ENCODE results near the gene CHST6. TPM values are rescaled to one million over a fixed set of nuclear protein-coding genes. Genes with fewer than 3 reads are reported as not detected.
A peak's percentile ranks its signal among the peaks of the same experiment; 100 is the strongest.
"Not testable (repeated sequence)": the region's sequence is repeated elsewhere in the genome, so short reads cannot be mapped to it uniquely, and the experiment has no call there.

CHST6 gene
- total RNA-seq, 2 experiments from 2014 or later, result not detected

- H3K27me3 Mint-ChIP-seq (ENCODE audit: low read depth), result peaks cover 16% of the 10 kb centered on the region
- no peaks in the 10 kb centered on the region for H3K4me1 Mint-ChIP-seq (ENCODE audit: low read depth)
- CTCF ChIA-PET, result no interaction called here
- POLR2A ChIA-PET, result no interaction called here
- no peak overlapping the region for H3K27ac Mint-ChIP-seq
- no peaks in the 10 kb centered on the region for H3K9me3 Mint-ChIP-seq (ENCODE audit: insufficient read depth)
- no peaks in the 10 kb centered on the region for H3K36me3 Mint-ChIP-seq (ENCODE audit: low read depth)
- H3K4me3 Mint-ChIP-seq, result no peak overlapping the region
- ATAC-seq (no peak), DNase-seq (no peak)
Observed at GRCh38 chr16:75501359-75501758, 6.1 kb upstream of the CHST6 start.

DNA sequence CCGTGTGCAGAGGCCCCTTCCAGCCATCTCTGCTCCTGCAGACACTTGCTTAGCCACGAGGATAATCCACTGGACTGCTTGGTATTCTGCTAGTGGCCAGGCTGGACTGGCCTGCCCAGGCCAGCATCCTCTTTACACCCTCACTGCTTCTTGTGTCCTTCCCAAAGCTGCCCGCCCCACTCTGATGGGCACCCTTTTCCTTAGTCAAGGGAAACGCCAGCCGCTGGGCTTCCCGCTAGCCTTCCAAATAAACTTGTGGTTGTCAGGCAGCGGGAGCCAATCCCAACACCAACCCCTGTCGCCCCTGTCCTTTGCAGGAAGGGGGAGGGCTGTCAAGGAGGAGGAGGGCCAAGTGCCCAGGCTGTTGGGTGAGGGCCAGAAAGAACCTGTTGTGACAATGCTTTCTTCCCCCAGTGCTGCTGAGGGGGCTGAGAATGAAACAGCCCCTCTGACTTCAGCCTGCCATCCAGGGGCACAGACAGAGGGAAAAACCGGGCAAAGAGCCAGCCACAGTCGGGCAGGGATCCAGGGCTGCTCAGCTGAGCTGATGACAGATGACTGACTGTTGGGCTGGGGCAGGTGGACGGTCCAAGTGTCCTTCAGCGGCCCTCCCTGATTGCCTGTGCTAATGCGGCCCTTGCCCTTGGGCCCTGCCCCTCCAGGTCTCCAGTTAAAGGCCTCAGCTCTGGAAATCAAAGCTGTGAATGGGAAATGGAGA is 3.5 kb upstream of the CHST6 start:
- H3K27ac Mint-ChIP-seq, CTCF ChIA-PET, POLR2A ChIA-PET: not testable (repeated sequence)

GRCh38 chr16:75497558-75497957 is 2.3 kb upstream of the CHST6 start:
- Mint-ChIP-seq H3K27ac (no peak overlapping the region), H3K27me3 (ENCODE audit: low read depth) (peaks cover 24% of the 10 kb centered on the region), H3K9me3 (ENCODE audit: insufficient read depth) (no peaks in the 10 kb centered on the region), H3K4me3 (no peak overlapping the region), H3K4me1 (ENCODE audit: low read depth) (peaks cover 7% of the 10 kb centered on the region), H3K36me3 (ENCODE audit: low read depth) (no peaks in the 10 kb centered on the region)
- ChIA-PET CTCF (interaction anchor here (0.7 to 2.1 kb wide), 4 partner anchors 19 to 52 kb away, joined by 3 to 6 read pairs (median 4); no protein-coding TSS in a partner anchor), POLR2A (no interaction called here)
- DNase-seq (no peak), ATAC-seq (no peak)

More for the DNA sequence above, 3.5 kb upstream of the CHST6 start:
- ATAC-seq; H3K9me3 Mint-ChIP-seq (ENCODE audit: insufficient read depth); H3K36me3 Mint-ChIP-seq (ENCODE audit: low read depth); DNase-seq; H3K4me3 Mint-ChIP-seq; H3K4me1 Mint-ChIP-seq (ENCODE audit: low read depth): not testable (repeated sequence)
- peaks cover 21% of the 10 kb centered on the region for H3K27me3 Mint-ChIP-seq (ENCODE audit: low read depth)

GRCh38 chr16:75494661-75495075 is 573 bp downstream of the CHST6 start:
- no peak for DNase-seq
- ChIA-PET POLR2A (interaction anchor here (0.8 kb wide), 1 partner anchor 127 kb away, joined by 3 read pairs; no protein-coding TSS in a partner anchor), CTCF (interaction anchor here (1.1 to 2.2 kb wide), 3 partner anchors 22 to 29 kb away, joined by 3 to 14 read pairs (median 4); no protein-coding TSS in a partner anchor)
- H3K36me3 Mint-ChIP-seq (ENCODE audit: low read depth), result no peaks in the 10 kb centered on the region
- no peak overlapping the region for H3K27ac Mint-ChIP-seq
- no peaks in the 10 kb centered on the region for H3K9me3 Mint-ChIP-seq (ENCODE audit: insufficient read depth)
- H3K4me3 Mint-ChIP-seq, result peak overlapping the region; percentile 36
- no peak for ATAC-seq
- peaks cover 7% of the 10 kb centered on the region for H3K4me1 Mint-ChIP-seq (ENCODE audit: low read depth)
- H3K27me3 Mint-ChIP-seq (ENCODE audit: low read depth), result peaks cover 21% of the 10 kb centered on the region

DNA sequence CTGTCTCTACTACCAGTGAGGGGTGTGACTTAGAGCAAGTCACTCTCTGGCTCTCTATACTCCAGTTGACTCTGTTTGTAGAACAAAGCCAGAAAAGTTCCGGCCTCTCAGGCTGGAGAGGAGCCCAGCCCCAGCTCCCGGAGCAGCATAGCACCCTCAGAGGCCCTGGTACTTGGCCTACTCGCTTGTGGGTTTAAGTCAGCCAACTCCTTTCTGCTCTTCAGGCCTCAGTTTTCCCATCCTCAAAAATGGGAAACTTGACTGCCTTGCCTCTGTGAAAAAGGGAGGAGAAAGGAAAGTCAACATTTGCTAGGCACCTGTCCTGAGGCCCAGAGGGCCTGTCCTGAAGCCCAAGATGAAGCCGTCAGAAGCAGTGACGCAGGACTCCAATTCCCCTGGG is 1.1 kb downstream of the CHST6 start:
- H3K36me3 Mint-ChIP-seq (ENCODE audit: low read depth), result no peaks in the 10 kb centered on the region
- ChIA-PET CTCF (interaction anchor here (2.2 kb wide), 1 partner anchor 23 kb away, joined by 14 read pairs; no protein-coding TSS in a partner anchor), POLR2A (no interaction called here)
- H3K9me3 Mint-ChIP-seq (ENCODE audit: insufficient read depth), result no peaks in the 10 kb centered on the region
- no peak overlapping the region for H3K27ac Mint-ChIP-seq
- ATAC-seq (no peak), DNase-seq (no peak)
- H3K4me3 Mint-ChIP-seq, result peak overlapping the region; percentile 36
- peaks cover 7% of the 10 kb centered on the region for H3K4me1 Mint-ChIP-seq (ENCODE audit: low read depth)
- peaks cover 21% of the 10 kb centered on the region for H3K27me3 Mint-ChIP-seq (ENCODE audit: low read depth)

- ChIA-PET POLR2A (no interaction called here), CTCF (interaction anchor here (1.2 kb wide), 1 partner anchor 14 kb away, joined by 3 read pairs; no protein-coding TSS in a partner anchor)
- Mint-ChIP-seq H3K4me1 (ENCODE audit: low read depth) (peaks cover 7% of the 10 kb centered on the region), H3K27ac (no peak overlapping the region), H3K27me3 (ENCODE audit: low read depth) (peaks cover 22% of the 10 kb centered on the region), H3K9me3 (ENCODE audit: insufficient read depth) (no peaks in the 10 kb centered on the region), H3K36me3 (ENCODE audit: low read depth) (no peaks in the 10 kb centered on the region), H3K4me3 (no peak overlapping the region)
- ATAC-seq, result peak; percentile 41
- no peak for DNase-seq
Observed at GRCh38 chr16:75491876-75492275, 3.4 kb downstream of the CHST6 start.

DNA sequence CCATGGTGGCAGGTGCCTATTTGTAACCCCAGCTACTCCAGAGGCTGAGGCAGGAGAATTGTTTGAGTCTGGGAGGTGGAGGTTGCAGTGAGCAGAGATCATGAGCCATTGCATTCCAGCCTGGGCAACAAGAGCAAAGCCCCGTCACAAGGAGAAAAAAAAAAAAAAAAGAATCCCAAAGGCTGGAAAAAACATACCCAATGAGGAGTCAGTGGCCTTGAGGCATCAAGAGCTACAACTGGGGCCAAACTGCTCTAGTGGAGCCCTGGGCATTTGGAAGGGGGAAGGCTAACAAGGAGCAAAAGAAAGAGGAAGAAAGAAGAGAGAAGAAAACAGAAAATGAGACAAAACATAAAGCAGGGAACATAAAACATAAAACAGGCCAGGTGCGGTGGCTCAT is 6.9 kb downstream of the CHST6 start:
- ChIA-PET CTCF (interaction anchor here (1.9 kb wide), 1 partner anchor 17 kb away, joined by 7 read pairs; no protein-coding TSS in a partner anchor), POLR2A (interaction anchor here (0.6 kb wide), 1 partner anchor 1707 kb away, joined by 3 read pairs; no protein-coding TSS in a partner anchor)
- no peaks in the 10 kb centered on the region for H3K4me1 Mint-ChIP-seq (ENCODE audit: low read depth)
- DNase-seq, result no peak
- no peak for ATAC-seq
- H3K9me3 Mint-ChIP-seq (ENCODE audit: insufficient read depth), result no peaks in the 10 kb centered on the region
- H3K36me3 Mint-ChIP-seq (ENCODE audit: low read depth), result no peaks in the 10 kb centered on the region
- no peak overlapping the region for H3K4me3 Mint-ChIP-seq
- H3K27ac Mint-ChIP-seq, result no peak overlapping the region
- H3K27me3 Mint-ChIP-seq (ENCODE audit: low read depth), result peaks cover 12% of the 10 kb centered on the region

- H3K27me3 Mint-ChIP-seq (ENCODE audit: low read depth), result peaks cover 12% of the 10 kb centered on the region
- CTCF ChIA-PET, result interaction anchor here (1.3 to 1.9 kb wide), 3 partner anchors 15 to 30 kb away, joined by 4 to 7 read pairs (median 4); no protein-coding TSS in a partner anchor
- no peak for DNase-seq
- no peaks in the 10 kb centered on the region for H3K9me3 Mint-ChIP-seq (ENCODE audit: insufficient read depth)
- POLR2A ChIA-PET, result no interaction called here
- H3K4me1 Mint-ChIP-seq (ENCODE audit: low read depth), result no peaks in the 10 kb centered on the region
- no peak overlapping the region for H3K27ac Mint-ChIP-seq
- H3K36me3 Mint-ChIP-seq (ENCODE audit: low read depth), result no peaks in the 10 kb centered on the region
- no peak overlapping the region for H3K4me3 Mint-ChIP-seq
- ATAC-seq, result no peak
Observed at GRCh38 chr16:75486676-75487313, 8.4 kb downstream of the CHST6 start.

DNA sequence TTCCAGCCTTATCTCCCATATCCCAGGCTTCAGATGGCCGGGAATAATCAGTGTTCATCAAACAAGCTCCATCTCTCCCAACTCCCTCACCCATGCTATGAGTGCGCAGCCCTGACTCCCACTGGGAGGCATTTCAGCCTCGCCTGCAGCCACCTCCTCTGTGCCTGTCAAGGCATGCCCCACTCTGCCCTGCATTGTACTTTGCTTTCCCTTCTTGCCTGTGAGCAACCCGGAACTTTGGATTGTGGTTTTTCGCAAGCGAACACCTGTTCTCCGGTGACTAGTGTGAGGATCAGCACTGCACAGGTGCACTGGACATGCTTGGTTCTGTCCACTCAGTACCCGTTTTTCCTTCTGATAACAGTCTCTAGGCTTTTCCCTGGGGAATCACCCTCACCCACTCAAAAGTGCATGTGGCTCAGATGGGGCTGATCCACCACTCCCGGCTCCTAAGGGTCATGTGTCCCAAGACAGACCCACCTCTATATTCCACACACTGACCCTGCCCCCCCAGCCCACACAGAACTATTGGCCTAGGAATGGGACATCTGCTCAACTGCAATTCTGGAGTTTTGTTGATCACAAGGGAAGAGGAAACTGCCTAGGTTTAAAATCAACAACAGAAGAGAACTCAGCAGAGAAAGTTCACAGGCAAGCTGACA is 9.1 kb downstream of the CHST6 start:
- peaks cover 12% of the 10 kb centered on the region for H3K27me3 Mint-ChIP-seq (ENCODE audit: low read depth)
- no peaks in the 10 kb centered on the region for H3K9me3 Mint-ChIP-seq (ENCODE audit: insufficient read depth)
- H3K27ac Mint-ChIP-seq, result no peak overlapping the region
- ChIA-PET CTCF (interaction anchor here (1.6 to 1.9 kb wide), 2 partner anchors 14 to 21 kb away, joined by 4 to 7 read pairs; no protein-coding TSS in a partner anchor), POLR2A (interaction anchor here (0.6 kb wide), 1 partner anchor 22 kb away, joined by 3 read pairs; no protein-coding TSS in a partner anchor)
- H3K36me3 Mint-ChIP-seq (ENCODE audit: low read depth), result no peaks in the 10 kb centered on the region
- ATAC-seq, result no peak
- no peak for DNase-seq
- H3K4me1 Mint-ChIP-seq (ENCODE audit: low read depth), result no peaks in the 10 kb centered on the region
- no peak overlapping the region for H3K4me3 Mint-ChIP-seq

- no peak for DNase-seq
- Mint-ChIP-seq H3K36me3 (ENCODE audit: low read depth) (no peaks in the 10 kb centered on the region), H3K27me3 (ENCODE audit: low read depth) (peaks cover 12% of the 10 kb centered on the region), H3K27ac (no peak overlapping the region), H3K9me3 (ENCODE audit: insufficient read depth) (no peaks in the 10 kb centered on the region), H3K4me3 (no peak overlapping the region), H3K4me1 (ENCODE audit: low read depth) (no peaks in the 10 kb centered on the region)
- ChIA-PET POLR2A (no interaction called here), CTCF (interaction anchor here (1.0 to 1.6 kb wide), 2 partner anchors 20 to 31 kb away, joined by 3 to 5 read pairs; no protein-coding TSS in a partner anchor)
- no peak for ATAC-seq
Observed at GRCh38 chr16:75485230-75486013, 9.8 kb downstream of the CHST6 start.

GRCh38 chr16:75483222-75483621 is 12.0 kb downstream of the CHST6 start:
- ATAC-seq (no peak), DNase-seq (no peak)
- Mint-ChIP-seq H3K4me1 (ENCODE audit: low read depth) (no peaks in the 10 kb centered on the region), H3K4me3 (no peak overlapping the region), H3K36me3 (ENCODE audit: low read depth) (no peaks in the 10 kb centered on the region), H3K27ac (no peak overlapping the region), H3K9me3 (ENCODE audit: insufficient read depth) (no peaks in the 10 kb centered on the region), H3K27me3 (ENCODE audit: low read depth) (peaks cover 7% of the 10 kb centered on the region)
- CTCF ChIA-PET, result no interaction called here
- POLR2A ChIA-PET, result no interaction called here
